GM20431 (cell line): Measurements from ENCODE around the gene C5AR1.
"Not testable (repeated sequence)": the region's sequence is repeated elsewhere in the genome, so short reads cannot be mapped to it uniquely, and the experiment has no call there.

ENCODE experiments used
- in situ Hi-C: fragments of 300-500 bp; cut with MseI, MboI; formaldehyde crosslinking; loops from one replicate; pipeline ENCODE4 v1.15.0; 2020; ENCODE audit warnings: low sequenced_read_pairs; ENCODE audit not compliant: unreplicated experiment

The C5AR1 gene

DNA sequence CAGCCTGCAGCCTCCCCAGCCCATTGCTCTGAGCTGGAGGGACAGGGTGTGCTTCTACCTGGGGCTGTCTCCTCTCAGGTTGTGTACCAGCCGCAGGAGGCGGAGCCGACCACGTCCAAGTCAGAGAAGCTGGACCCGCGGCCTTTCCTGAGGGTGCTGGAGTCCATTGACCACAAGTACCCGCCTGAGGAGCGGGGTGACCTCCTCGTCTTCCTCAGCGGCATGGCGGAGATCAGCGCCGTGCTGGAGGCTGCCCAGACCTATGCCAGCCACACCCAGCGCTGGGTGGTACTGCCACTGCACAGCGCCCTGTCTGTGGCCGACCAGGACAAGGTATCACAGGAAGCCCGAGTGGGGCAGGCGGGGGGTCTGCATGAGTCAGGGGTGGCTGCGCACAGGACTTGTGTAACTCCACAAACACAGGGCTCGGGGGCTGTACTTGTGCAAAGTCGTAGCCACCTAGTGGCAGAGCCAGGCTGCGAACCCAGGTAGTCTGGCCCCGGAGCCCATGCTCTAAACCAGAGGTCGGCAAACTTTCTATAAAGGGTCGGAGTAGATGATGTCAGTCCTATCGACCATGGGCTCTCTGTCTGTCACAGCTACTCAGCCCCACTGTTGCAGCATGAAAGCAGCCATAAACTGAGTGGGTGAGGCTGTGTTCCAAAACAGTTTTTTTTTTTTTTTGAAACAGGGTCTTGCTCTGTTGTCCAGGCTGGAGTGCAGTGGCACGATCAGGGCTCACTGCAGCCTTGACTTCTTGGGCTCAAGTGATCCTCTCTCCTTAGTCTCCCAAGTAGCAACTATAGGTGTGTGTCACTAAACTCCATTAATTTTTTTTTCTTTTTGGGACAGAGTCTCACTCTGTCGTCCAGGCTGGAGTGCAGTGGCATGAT lies 48.4 kb downstream of the C5AR1 start:
- in situ Hi-C loops, result no loop called here

DNA sequence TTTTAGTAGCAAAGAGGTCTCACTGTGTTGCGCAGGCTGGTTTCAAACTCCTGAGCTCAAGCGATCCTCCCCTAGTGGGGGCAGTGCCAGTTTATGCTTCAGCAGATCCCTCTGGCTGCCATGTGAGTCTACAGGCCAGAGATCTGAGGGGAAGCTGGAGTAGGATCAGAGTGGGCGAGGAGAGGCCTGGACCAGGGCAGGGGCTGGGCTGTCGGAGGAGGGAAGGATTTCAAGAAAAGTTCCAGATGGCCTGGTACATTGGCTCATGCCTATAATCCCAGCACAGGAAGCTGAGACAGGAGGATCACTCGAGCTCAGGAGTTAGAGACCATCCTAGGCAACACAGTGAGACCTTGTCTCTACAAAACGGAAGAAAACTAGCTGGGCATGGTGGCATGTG lies 49.3 kb downstream of the C5AR1 start:
- in situ Hi-C loops, result no loop called here

DNA sequence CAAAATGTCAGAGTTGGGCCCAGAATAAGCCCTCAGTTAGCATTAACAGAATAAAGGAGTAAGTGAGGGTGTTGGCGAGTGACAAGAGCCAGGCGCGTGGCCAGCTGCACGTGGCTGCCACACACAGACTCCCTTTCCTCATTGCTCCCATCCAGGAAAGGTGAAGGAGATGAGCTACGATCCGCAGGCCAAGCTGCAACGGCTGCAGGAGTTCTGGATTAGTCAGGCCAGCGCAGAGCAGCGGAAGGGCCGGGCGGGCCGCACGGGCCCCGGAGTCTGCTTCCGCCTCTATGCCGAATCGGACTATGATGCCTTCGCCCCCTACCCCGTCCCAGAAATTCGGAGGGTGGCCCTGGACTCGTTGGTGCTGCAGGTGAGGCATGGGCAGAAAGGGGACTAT lies 52.7 kb downstream of the C5AR1 start:
- in situ Hi-C loops, result no loop called here

DNA sequence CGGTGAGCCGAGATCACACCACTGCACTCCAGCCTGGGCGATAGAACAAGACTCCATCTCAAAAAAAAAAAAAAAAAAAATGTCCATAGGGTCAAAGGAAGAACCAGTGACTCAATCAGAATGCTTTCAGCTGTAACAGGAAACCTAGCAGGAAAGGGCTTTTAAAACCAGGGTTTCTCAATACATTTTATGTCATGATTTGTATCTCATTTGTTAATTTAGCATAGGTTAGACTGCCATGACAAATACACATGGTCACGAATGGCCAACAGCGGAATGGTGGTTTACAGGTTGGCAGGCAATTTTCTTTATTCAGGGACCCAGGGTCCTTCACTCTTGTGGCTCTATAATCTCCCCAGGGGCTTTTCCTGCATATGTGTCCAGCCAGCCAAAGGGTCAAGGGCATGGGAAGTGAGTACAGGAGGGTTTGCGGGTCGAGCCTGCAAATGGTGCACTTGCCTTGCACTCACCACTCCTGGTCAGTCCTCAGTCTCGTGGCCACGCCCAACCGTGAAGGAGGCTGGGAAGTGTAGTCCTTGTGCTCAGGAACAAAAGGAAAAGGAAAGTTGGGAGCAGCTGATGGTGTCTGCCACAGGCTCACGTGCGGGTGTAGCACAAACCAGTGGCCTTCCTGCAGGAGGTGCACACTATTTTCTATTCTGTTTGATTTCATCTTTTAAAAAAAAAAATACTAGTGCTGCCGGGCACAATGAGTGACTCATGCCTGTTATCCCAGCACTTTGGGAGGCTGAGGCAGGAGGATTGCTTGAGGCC lies 54.3 kb downstream of the C5AR1 start:
- in situ Hi-C loops, result no loop called here

DNA sequence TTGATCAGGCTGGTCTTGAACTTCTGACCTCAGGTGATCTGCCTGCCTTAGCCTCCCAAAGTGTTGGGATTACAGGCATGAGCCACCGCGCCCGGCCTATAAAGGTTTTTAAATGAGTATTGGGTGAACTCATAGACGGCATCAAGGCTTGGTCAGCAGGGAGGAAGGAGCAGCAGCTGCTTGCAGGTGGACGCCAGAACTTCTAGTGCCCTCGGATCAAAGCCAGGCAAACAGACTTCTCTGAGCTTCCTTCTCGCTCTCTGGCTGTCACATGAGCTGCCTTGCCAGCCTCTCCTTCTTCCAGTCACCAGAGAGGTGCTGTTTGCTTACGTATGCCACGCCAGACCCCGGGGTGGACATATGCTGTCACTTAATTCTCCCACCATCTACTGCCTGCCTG lies 55.8 kb downstream of the C5AR1 start:
- in situ Hi-C loops, result not testable (repeated sequence)

DNA sequence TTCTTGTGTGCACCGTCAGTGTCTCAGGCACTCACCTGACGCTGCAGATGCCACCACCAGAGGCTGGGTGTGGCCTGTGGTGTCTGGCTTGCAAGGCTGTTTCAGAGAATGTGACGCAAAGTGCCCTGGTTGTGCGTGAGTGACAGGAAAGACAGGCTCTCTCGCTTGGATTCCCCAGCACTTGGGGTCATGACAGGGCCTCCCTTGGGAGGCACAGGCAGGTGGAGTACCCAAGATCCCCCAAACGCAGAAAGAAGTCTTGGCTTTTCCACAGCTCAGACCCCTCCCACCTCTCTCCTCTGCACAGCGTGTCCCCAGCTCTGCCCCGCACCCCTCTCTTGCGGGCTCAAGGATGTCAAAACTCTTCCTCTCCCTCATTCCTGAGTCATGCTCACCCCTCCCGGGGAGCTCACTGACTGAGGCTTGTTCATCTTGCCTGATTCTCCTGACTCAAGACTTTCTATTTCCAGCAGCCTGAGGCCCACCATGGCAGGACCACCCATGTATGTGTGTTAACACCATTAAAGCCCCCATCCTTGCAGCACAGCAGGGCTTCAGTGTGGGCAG lies 60.5 kb downstream of the C5AR1 start:
- in situ Hi-C loops, result no loop called here

DNA sequence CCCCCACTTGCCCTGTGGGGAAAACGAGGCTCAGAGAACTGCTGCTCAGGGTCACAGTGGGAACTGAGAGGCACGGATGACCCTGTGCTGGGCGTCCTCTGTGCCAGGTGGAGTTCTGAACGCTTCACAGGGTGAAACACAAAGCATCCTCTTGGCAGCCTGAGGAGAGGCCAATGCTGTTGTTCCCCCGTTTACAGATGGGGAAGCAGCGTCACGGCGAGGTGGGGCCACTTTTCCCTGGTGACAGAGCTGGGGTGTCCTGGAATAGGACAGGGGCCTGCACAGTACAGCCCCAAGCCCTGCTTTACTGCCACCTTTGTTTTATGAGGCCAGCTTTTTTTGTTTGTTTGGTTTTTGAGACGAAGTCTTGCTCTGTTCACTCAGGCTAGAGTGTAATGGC lies 61.6 kb downstream of the C5AR1 start:
- in situ Hi-C loops, result no loop called here
